Neutrophil (primary cell): ENCODE results near the gene PLEKHG3.

Source experiments
- H3K27ac ChIP-seq: fragments of 200-600 bp; sonication (generic); 2 replicates; pipeline ENCODE4 v1.5.1; 2016; ENCODE audit warnings: mild to moderate bottlenecking, moderate library complexity
- H3K27me3 ChIP-seq: fragments of 200-600 bp; sonication (generic); 2 replicates; pipeline ENCODE4 v1.6.0; 2016; ENCODE audit warnings: mild to moderate bottlenecking
- H3K36me3 ChIP-seq: fragments of 200-600 bp; sonication (generic); 2 replicates; pipeline ENCODE4 v1.5.1; 2017
- H3K4me1 ChIP-seq, 2 experiments: fragments of 200-600 bp in 1 of 2; sonication (generic) in 1 of 2; 1 replicate in 1 of 2; 2 replicates in 1 of 2; pipeline versions ENCODE4 v1.5.1 to v1.6.1; 2013 to 2016; ENCODE audit warnings: low read depth in 1 of 2, low read length in 1 of 2, mild to moderate bottlenecking in 1 of 2, moderate library complexity in 1 of 2; ENCODE audit not compliant: control insufficient read depth in 1 of 2, insufficient read depth in 1 of 2
- H3K4me3 ChIP-seq, 2 experiments: fragments of 200-600 bp in 1 of 2; sonication (generic) in 1 of 2; 1 replicate in 1 of 2; 2 replicates in 1 of 2; pipeline ENCODE4 v1.5.1; 2013 to 2016; ENCODE audit warnings: low read depth in 1 of 2, low read length in 1 of 2, mild to moderate bottlenecking in 1 of 2, moderate library complexity in 1 of 2
- H3K9me3 ChIP-seq: fragments of 200-600 bp; sonication (generic); 2 replicates; pipeline ENCODE4 v1.5.1; 2016
- CTCF ChIP-seq: fragments of 200-600 bp; sonication (generic); IDR thresholded peaks from 2 replicates; pipeline ENCODE4 v1.5.1; 2016; ENCODE audit warnings: antibody characterized with exemption

The PLEKHG3 gene

GRCh38 chr14:64723691-64724577, 19.7 kb downstream of the PLEKHG3 start:
- TF ChIP-seq CTCF: no peak
- Histone ChIP-seq H3K4me3 (peak overlapping the region in 1 of 2 experiments; percentile 7), H3K9me3 (no peaks in the 10 kb centered on the region), H3K27ac (peak overlapping the region; percentile 86), H3K36me3 (peaks cover 42% of the 10 kb centered on the region), H3K27me3 (no peaks in the 10 kb centered on the region), H3K4me1 (peaks cover 98% of the 10 kb centered on the region in 2 experiments)

- Histone ChIP-seq H3K27me3 (no peaks in the 10 kb centered on the region), H3K4me1 (peaks cover 98% of the 10 kb centered on the region in 2 experiments), H3K36me3 (peaks cover 42% of the 10 kb centered on the region), H3K4me3 (no peak overlapping the region), H3K27ac (peak overlapping the region; percentile 86), H3K9me3 (no peaks in the 10 kb centered on the region)
- TF ChIP-seq CTCF: no peak
These were observed 20.3 kb downstream of the PLEKHG3 start for GRCh38 chr14:64724578-64724930.

- no peak for TF ChIP-seq CTCF
- H3K36me3 ChIP-seq: peaks cover 44% of the 10 kb centered on the region
- H3K9me3 ChIP-seq: no peaks in the 10 kb centered on the region
- H3K4me1 ChIP-seq: peaks cover 92 to 94% of the 10 kb centered on the region in 2 experiments
- peak overlapping the region; percentile 86 for H3K27ac ChIP-seq
- H3K4me3 ChIP-seq: no peak overlapping the region
- H3K27me3 ChIP-seq: no peaks in the 10 kb centered on the region
These were observed 21.1 kb downstream of the PLEKHG3 start for GRCh38 chr14:64725261-64725815.

GRCh38 chr14:64725879-64726584, 21.8 kb downstream of the PLEKHG3 start:
- H3K27me3 ChIP-seq: no peaks in the 10 kb centered on the region
- no peaks in the 10 kb centered on the region for H3K9me3 ChIP-seq
- no peak overlapping the region for H3K4me3 ChIP-seq
- H3K36me3 ChIP-seq: peaks cover 51% of the 10 kb centered on the region
- H3K4me1 ChIP-seq: peaks cover 85 to 87% of the 10 kb centered on the region in 2 experiments
- TF ChIP-seq CTCF: no peak
- H3K27ac ChIP-seq: peak overlapping the region; percentile 86

GRCh38 chr14:64726585-64726890, 22.3 kb downstream of the PLEKHG3 start:
- Histone ChIP-seq H3K4me3 (no peak overlapping the region), H3K9me3 (no peaks in the 10 kb centered on the region), H3K4me1 (peaks cover 80 to 82% of the 10 kb centered on the region in 2 experiments), H3K27ac (peak overlapping the region; percentile 86), H3K27me3 (no peaks in the 10 kb centered on the region), H3K36me3 (peaks cover 56% of the 10 kb centered on the region)
- TF ChIP-seq CTCF: no peak
